Glutamatergic neuron (in vitro differentiated cells): ENCODE measurements around the gene TTC29. TPM values are rescaled to one million over a fixed set of nuclear protein-coding genes. Genes with fewer than 3 reads are reported as not detected.

Source experiments
- DNase-seq: peaks from one replicate; pipeline ENCODE4 v3.0.0; 2022
- H3K27ac Mint-ChIP-seq: one replicate; pipeline ENCODE4 v1.8.0; 2020; ENCODE audit warnings: mild to moderate bottlenecking, mixed read lengths, inconsistent platforms; ENCODE audit not compliant: unreplicated experiment
- H3K27me3 Mint-ChIP-seq: one replicate; pipeline ENCODE4 v1.8.0; 2020; ENCODE audit warnings: mild to moderate bottlenecking, moderate library complexity, mixed read lengths, inconsistent platforms; ENCODE audit not compliant: unreplicated experiment
- H3K36me3 Mint-ChIP-seq: one replicate; pipeline ENCODE4 v1.8.0; 2020; ENCODE audit warnings: mild to moderate bottlenecking, mixed read lengths, inconsistent platforms; ENCODE audit not compliant: unreplicated experiment
- H3K4me1 Mint-ChIP-seq: one replicate; pipeline ENCODE4 v1.8.0; 2020; ENCODE audit warnings: mild to moderate bottlenecking, low read depth, mixed read lengths, inconsistent platforms; ENCODE audit not compliant: unreplicated experiment
- H3K4me3 Mint-ChIP-seq: one replicate; pipeline ENCODE4 v1.8.0; 2020; ENCODE audit warnings: mild to moderate bottlenecking, mixed read lengths, inconsistent platforms; ENCODE audit not compliant: unreplicated experiment
- H3K9me3 Mint-ChIP-seq: one replicate; pipeline ENCODE4 v1.8.0; 2020; ENCODE audit warnings: mild to moderate bottlenecking, moderate library complexity, mixed read lengths, inconsistent platforms; ENCODE audit not compliant: unreplicated experiment
- total RNA-seq: library from RNA; stranded (reverse); fragmentation: NEBNext Ultra II Directional; extraction: Animal tissue kit (Norgen Biotek cat#: 25700); gene quantifications from one replicate; pipeline ENCODE4 v1.2.1, GENCODE V29; 2021; ENCODE audit not compliant: unreplicated experiment
- TF ChIP-seq, protein P1 (sequence below): fragments of 200-600 bp; sonication (generic); IDR thresholded peaks from one replicate; pipeline ENCODE4 v1.5.0; 2021; ENCODE audit not compliant: partially characterized antibody, unreplicated experiment

Gene TTC29
- total RNA-seq, 1 donor from 2014 or later: 0.44 TPM

DNA sequence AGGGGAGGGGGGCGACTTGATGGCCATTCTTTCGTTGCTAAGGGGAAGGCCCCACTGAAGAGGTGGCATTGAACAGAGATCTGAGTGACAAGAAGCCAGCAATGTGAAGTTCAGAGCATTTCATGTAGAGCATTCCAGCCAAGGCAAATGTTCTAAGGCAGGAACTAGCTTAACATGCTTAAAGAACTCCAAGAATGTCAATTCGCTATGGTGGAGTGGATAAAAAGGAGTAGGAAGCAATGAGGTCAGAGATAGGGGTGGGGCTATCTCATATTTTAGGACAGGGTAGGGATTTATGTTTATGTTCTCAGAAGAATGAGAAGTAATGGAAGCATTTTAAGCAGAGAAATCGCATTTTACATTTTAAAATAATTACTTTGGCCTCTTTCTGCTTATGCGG is 130.9 kb downstream of the TTC29 start:
- Mint-ChIP-seq H3K4me3 (no peak overlapping the region), H3K27ac (no peak overlapping the region), H3K27me3 (no peaks in the 10 kb centered on the region), H3K36me3 (no peaks in the 10 kb centered on the region), H3K9me3 (no peaks in the 10 kb centered on the region), H3K4me1 (peaks cover 7% of the 10 kb centered on the region)
- no peak for DNase-seq
- TF ChIP-seq, protein P1, sequence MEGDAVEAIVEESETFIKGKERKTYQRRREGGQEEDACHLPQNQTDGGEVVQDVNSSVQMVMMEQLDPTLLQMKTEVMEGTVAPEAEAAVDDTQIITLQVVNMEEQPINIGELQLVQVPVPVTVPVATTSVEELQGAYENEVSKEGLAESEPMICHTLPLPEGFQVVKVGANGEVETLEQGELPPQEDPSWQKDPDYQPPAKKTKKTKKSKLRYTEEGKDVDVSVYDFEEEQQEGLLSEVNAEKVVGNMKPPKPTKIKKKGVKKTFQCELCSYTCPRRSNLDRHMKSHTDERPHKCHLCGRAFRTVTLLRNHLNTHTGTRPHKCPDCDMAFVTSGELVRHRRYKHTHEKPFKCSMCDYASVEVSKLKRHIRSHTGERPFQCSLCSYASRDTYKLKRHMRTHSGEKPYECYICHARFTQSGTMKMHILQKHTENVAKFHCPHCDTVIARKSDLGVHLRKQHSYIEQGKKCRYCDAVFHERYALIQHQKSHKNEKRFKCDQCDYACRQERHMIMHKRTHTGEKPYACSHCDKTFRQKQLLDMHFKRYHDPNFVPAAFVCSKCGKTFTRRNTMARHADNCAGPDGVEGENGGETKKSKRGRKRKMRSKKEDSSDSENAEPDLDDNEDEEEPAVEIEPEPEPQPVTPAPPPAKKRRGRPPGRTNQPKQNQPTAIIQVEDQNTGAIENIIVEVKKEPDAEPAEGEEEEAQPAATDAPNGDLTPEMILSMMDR: no peak

DNA sequence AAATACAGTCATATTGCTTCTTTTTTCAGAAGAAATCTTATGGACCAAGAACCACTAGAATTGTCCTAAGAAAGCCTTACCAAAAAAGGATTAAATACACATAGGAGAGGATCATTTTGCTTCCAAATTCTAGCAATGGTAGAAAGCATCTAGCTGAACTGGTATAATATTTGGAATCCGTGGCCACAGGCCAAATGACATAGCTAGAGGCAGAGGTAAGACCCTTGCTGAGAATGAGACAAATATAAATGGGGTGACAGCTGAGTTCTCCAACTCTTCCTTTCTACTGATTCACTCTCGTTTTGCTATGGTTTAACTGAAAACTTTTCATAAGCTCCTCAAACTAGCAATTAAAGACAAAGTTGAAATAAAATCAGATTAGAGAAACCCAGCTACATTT is 150.0 kb downstream of the TTC29 start:
- DNase-seq: no peak
- H3K27ac Mint-ChIP-seq: no peak overlapping the region
- no peaks in the 10 kb centered on the region for H3K9me3 Mint-ChIP-seq
- peaks cover 7% of the 10 kb centered on the region for H3K4me1 Mint-ChIP-seq
- TF ChIP-seq, protein P1: no peak
- no peaks in the 10 kb centered on the region for H3K36me3 Mint-ChIP-seq
- H3K27me3 Mint-ChIP-seq: no peaks in the 10 kb centered on the region
- H3K4me3 Mint-ChIP-seq: no peak overlapping the region

DNA sequence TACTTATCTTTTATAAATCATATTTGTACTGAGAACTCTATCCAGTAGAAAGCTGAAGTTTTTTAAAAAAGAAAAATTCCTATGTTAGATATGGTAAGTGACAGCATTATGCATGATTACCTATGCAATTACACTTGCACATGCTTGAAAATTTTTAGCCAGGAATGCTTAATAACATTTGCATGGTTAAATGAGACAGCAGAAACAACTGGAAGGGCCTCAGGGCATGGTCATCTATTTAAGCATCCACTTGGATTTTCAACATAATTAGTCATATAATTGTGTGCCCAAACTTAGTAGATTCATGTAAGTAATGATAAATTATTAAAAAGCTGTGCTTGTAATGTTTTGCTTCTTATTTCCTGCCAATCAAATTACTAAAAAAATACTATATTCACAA is 151.9 kb downstream of the TTC29 start:
- Mint-ChIP-seq H3K4me3 (no peak overlapping the region), H3K36me3 (no peaks in the 10 kb centered on the region), H3K9me3 (no peaks in the 10 kb centered on the region), H3K27me3 (no peaks in the 10 kb centered on the region), H3K27ac (no peak overlapping the region), H3K4me1 (peaks cover 2% of the 10 kb centered on the region)
- TF ChIP-seq, protein P1: no peak
- no peak for DNase-seq

DNA sequence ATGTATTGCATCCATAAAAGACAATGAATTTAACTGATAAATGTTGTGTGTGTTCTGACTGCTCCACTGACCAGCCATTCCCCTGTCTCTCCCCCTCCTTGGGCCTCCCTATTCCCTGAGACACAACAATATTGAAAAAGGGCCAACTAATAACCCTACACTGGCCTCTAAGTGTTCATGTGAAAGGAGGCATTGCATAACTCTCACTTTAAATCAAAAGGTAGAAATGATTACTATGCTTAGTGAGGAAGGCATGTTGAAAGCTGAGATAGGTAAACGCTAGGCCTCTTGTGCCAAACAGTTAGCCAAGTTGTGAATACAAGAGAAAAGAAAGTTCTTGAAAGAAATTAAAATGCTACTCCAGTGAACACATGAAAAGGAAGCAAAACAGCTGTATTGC is 154.2 kb downstream of the TTC29 start:
- H3K27me3 Mint-ChIP-seq: no peaks in the 10 kb centered on the region
- H3K4me1 Mint-ChIP-seq: peaks cover 17% of the 10 kb centered on the region
- H3K4me3 Mint-ChIP-seq: no peak overlapping the region

DNA sequence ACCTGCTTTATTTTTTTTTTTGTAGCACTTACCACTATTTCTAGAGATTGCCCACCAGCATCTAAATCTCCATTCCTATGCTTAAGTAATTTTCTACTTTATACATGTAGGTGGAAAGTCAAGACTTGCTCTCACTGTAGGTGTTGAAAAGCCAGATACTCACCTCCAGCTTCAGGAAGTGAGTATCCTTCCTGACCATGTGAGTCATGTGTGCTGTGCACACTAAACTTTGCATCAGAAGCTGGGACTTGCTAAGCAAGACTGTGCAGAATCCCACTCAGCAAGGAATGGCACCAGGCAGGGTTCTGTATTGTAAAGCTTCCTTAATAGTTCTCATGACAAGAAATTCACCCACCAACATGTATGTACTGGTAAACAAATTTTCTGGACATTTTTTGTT is 155.1 kb downstream of the TTC29 start:
- Mint-ChIP-seq H3K4me1 (peaks cover 17% of the 10 kb centered on the region), H3K4me3 (no peak overlapping the region), H3K27ac (no peak overlapping the region), H3K9me3 (peaks cover 2% of the 10 kb centered on the region), H3K27me3 (no peaks in the 10 kb centered on the region), H3K36me3 (no peaks in the 10 kb centered on the region)
- TF ChIP-seq, protein P1: no peak
- no peak for DNase-seq

More for the DNA sequence above, 154.2 kb downstream of the TTC29 start:
- no peak for DNase-seq
- Mint-ChIP-seq H3K27ac (no peak overlapping the region), H3K36me3 (no peaks in the 10 kb centered on the region), H3K9me3 (no peaks in the 10 kb centered on the region)
- TF ChIP-seq, protein P1: no peak
